GM12874 (cell line): ENCODE data around the gene SPP1.

Experiments
- CTCF ChIP-seq: IDR thresholded peaks from 2 replicates; pipeline ENCODE4 v1.5.1; 2011; ENCODE audit warnings: low read depth, mild to moderate bottlenecking, control low read depth, low read length, moderate library complexity; ENCODE audit not compliant: insufficient read depth

Gene SPP1

GRCh38 chr4:87957061-87957460, 18.5 kb upstream of the SPP1 start:
- TF ChIP-seq CTCF: no peak

GRCh38 chr4:87961993-87962392, 13.5 kb upstream of the SPP1 start:
- no peak for TF ChIP-seq CTCF

- no peak for TF ChIP-seq CTCF
Observed at GRCh38 chr4:87962398-87963146, 12.9 kb upstream of the SPP1 start.

- no peak for TF ChIP-seq CTCF
Observed at GRCh38 chr4:87965501-87965975, 10.0 kb upstream of the SPP1 start.

- no peak for TF ChIP-seq CTCF
Observed at GRCh38 chr4:87966095-87966496, 9.4 kb upstream of the SPP1 start.

- no peak for TF ChIP-seq CTCF
Observed at GRCh38 chr4:87967193-87967592, 8.3 kb upstream of the SPP1 start.

GRCh38 chr4:87970121-87970520, 5.4 kb upstream of the SPP1 start:
- no peak for TF ChIP-seq CTCF
